ENCODE measurements around the gene PARD3B.

PARD3B gene

DNA sequence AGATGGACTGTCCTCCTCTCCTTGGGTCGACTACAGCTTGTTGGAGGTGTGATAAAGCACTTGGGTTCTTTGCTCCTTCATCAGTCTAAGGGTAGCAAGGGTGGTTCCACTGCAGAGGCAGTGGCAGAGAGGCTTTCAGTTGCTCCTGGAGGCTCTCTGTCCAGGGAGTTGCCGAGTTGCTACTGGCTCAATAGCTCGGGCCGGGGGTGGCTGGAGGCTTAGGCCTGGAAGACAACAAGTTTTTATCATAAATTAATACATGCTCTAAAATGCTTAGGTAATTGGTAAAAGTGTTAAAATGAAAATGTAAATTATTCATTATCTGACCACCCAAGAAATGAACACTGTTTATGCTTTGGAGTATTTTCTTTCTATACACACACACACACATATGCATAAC, 975.0 kb downstream of the PARD3B start:
- Histone ChIP-seq H3K9ac (ENCODE audit: insufficient read length, low read depth) (no peak overlapping the region), H3K36me3 (ENCODE audit: insufficient read depth, insufficient read length, low read length) (no peaks in the 10 kb centered on the region), H3K4me1 (ENCODE audit: insufficient read depth, insufficient read length) (no peaks in the 10 kb centered on the region), H3K27me3 (ENCODE audit: insufficient read depth, insufficient read length) (no peaks in the 10 kb centered on the region), H3K4me3 (ENCODE audit: insufficient read length, low read depth) (no peak overlapping the region), H3K9me3 (ENCODE audit: insufficient read depth, low read length) (peaks cover 19% of the 10 kb centered on the region)
- TF ChIP-seq ZNF274 (IDR thresholded peaks at IDR 0.05; ENCODE audit: low read depth, low read length), result no peak
- TF ChIP-seq SUZ12 (IDR thresholded peaks at IDR 0.05; ENCODE audit: extremely low read depth, insufficient read depth, insufficient read length), result no peak
- no peak for TF ChIP-seq YY1 (IDR thresholded peaks at IDR 0.05; ENCODE audit: insufficient read depth, insufficient read length)
- DNase-seq (ENCODE audit: low read depth, low spot score), result no peak

DNA sequence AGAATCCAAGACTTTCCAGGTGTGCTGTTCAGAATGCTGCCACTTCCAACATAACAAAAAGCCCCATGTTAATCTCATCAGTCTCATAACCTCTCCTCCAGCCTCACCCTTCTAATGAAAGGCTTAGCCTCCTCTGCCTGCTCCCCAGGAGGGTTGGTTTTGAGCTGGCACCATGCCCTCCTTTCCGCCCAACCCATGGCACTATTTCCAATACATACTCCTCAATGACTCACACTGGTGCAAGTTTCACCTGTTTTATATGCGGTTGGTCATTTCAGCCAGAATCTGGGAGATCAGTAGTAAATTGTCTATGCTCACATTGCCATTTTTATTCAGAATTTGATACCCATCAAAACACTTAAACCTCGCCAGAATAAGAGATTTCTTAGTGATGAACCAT, 979.4 kb downstream of the PARD3B start:
- DNase-seq (ENCODE audit: low read depth, low spot score), result no peak
- Histone ChIP-seq H3K36me3 (ENCODE audit: insufficient read depth, insufficient read length, low read length) (no peaks in the 10 kb centered on the region), H3K4me1 (ENCODE audit: insufficient read depth, insufficient read length) (no peaks in the 10 kb centered on the region), H3K9ac (ENCODE audit: insufficient read length, low read depth) (no peak overlapping the region), H3K27me3 (ENCODE audit: insufficient read depth, insufficient read length) (no peaks in the 10 kb centered on the region), H3K4me3 (ENCODE audit: insufficient read length, low read depth) (no peak overlapping the region), H3K9me3 (ENCODE audit: insufficient read depth, low read length) (peaks cover 5% of the 10 kb centered on the region)
- no peak for TF ChIP-seq YY1 (IDR thresholded peaks at IDR 0.05; ENCODE audit: insufficient read depth, insufficient read length)
- TF ChIP-seq ZNF274 (IDR thresholded peaks at IDR 0.05; ENCODE audit: low read depth, low read length), result no peak
- no peak for TF ChIP-seq SUZ12 (IDR thresholded peaks at IDR 0.05; ENCODE audit: extremely low read depth, insufficient read depth, insufficient read length)

DNA sequence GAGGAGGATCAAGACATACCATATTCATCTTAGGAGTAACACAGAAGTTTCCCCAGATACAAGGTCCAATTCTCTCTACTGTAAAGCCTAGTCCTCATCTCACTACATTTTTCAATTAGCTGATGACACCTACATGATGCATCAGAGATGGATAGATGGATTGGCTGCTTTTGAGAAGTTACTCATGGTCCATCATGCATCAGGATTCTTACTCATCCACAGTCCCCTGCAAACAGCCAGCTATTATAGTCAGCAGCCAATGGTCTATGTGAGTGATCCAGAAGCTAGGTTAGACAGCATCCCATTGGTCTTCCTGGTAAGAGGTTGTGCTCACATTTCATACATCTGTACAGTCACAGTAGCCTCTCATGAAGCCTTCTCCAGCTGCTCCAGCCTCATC, 982.5 kb downstream of the PARD3B start:
- Histone ChIP-seq H3K27me3 (ENCODE audit: insufficient read depth, insufficient read length) (no peaks in the 10 kb centered on the region), H3K9ac (ENCODE audit: insufficient read length, low read depth) (no peak overlapping the region), H3K4me3 (ENCODE audit: insufficient read length, low read depth) (no peak overlapping the region), H3K36me3 (ENCODE audit: insufficient read depth, insufficient read length, low read length) (no peaks in the 10 kb centered on the region), H3K9me3 (ENCODE audit: insufficient read depth, low read length) (no peaks in the 10 kb centered on the region), H3K4me1 (ENCODE audit: insufficient read depth, insufficient read length) (no peaks in the 10 kb centered on the region)
- no peak for DNase-seq (ENCODE audit: low read depth, low spot score)
- TF ChIP-seq SUZ12 (IDR thresholded peaks at IDR 0.05; ENCODE audit: extremely low read depth, insufficient read depth, insufficient read length), result no peak
- no peak for TF ChIP-seq ZNF274 (IDR thresholded peaks at IDR 0.05; ENCODE audit: low read depth, low read length)
- no peak for TF ChIP-seq YY1 (IDR thresholded peaks at IDR 0.05; ENCODE audit: insufficient read depth, insufficient read length)

DNA sequence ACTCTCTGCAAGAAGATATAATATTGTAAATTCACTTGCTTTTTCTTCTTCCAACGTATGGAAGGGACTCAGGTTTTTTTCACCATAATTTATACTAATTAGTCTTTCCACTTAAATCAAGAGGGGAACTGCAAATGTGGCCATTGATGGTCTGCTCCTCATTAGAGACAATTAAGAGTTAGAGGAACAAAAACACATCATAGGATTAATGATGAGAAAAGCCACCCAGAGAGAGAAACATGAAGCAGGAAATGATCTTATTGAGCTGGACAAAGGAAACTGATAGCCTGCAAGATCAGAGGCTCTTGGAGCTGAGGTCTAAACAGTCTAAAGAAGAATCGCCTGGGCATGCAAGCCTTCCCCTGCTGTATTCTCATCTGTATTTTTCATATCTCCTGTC, 985.8 kb downstream of the PARD3B start:
- H3K9me3 ChIP-seq (ENCODE audit: insufficient read depth, low read length), result no peaks in the 10 kb centered on the region
- H3K36me3 ChIP-seq (ENCODE audit: insufficient read depth, insufficient read length, low read length), result no peaks in the 10 kb centered on the region
- no peak for DNase-seq (ENCODE audit: low read depth, low spot score)
- no peak overlapping the region for H3K4me3 ChIP-seq (ENCODE audit: insufficient read length, low read depth)
- no peak overlapping the region for H3K9ac ChIP-seq (ENCODE audit: insufficient read length, low read depth)
- no peaks in the 10 kb centered on the region for H3K27me3 ChIP-seq (ENCODE audit: insufficient read depth, insufficient read length)
- TF ChIP-seq SUZ12 (IDR thresholded peaks at IDR 0.05; ENCODE audit: extremely low read depth, insufficient read depth, insufficient read length) (no peak), YY1 (IDR thresholded peaks at IDR 0.05; ENCODE audit: insufficient read depth, insufficient read length) (no peak), ZNF274 (IDR thresholded peaks at IDR 0.05; ENCODE audit: low read depth, low read length) (no peak)
- no peaks in the 10 kb centered on the region for H3K4me1 ChIP-seq (ENCODE audit: insufficient read depth, insufficient read length)

DNA sequence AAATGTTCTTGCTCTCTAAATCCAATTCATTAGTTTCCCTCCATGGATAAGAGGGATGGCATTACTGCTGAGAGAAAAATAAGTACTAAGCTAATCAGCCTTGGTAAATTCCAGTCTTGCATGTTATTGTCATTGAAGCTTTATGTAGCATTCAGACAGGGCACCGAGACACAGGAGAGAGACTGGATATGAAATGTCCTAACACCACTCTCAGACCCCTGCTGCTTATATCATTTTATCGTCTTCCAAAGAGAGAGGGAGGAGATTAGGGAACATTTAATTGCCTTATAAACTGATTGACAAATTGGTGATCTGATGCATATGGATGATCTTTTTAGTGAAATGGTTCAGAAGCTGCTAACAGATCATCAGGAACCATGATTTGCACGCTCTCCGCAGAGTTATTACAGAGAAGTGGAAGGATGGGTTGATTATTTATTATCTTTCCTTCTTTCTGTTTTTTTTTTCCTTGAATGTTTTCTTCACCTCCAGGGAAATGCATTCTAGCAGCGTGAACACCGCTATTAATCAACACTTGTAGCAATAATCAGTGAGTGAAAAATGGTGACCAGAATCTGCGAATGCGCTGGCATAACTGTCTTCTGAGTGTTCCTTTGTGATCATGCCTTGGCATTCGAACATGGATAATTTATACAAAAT, 986.3 kb downstream of the PARD3B start:
- Histone ChIP-seq H3K4me3 (ENCODE audit: insufficient read length, low read depth) (no peak overlapping the region), H3K9me3 (ENCODE audit: insufficient read depth, low read length) (no peaks in the 10 kb centered on the region), H3K36me3 (ENCODE audit: insufficient read depth, insufficient read length, low read length) (no peaks in the 10 kb centered on the region), H3K4me1 (ENCODE audit: insufficient read depth, insufficient read length) (no peaks in the 10 kb centered on the region), H3K9ac (ENCODE audit: insufficient read length, low read depth) (no peak overlapping the region), H3K27me3 (ENCODE audit: insufficient read depth, insufficient read length) (no peaks in the 10 kb centered on the region)
- TF ChIP-seq ZNF274 (IDR thresholded peaks at IDR 0.05; ENCODE audit: low read depth, low read length), result no peak
- no peak for TF ChIP-seq YY1 (IDR thresholded peaks at IDR 0.05; ENCODE audit: insufficient read depth, insufficient read length)
- DNase-seq (ENCODE audit: low read depth, low spot score), result no peak

DNA sequence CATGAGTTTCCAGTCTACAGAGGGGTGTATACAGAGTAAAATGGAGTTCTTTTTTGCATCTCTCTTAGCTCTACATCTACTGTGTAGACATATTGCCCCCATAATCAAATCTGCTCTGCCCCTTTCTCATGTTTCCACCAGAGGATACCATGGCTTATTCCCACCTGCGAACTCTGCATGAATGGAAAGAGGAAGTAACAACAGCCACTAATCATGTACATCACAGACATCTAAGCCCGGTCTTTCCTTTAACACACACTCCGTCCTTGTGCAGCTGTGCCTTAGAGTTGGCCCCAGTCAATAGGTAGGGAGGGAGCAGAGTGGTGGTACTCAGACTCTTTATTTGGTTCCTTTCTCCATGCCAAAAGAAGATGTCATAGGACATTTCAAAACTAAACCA, 989.7 kb downstream of the PARD3B start:
- Histone ChIP-seq H3K4me1 (ENCODE audit: insufficient read depth, insufficient read length) (no peaks in the 10 kb centered on the region), H3K36me3 (ENCODE audit: insufficient read depth, insufficient read length, low read length) (no peaks in the 10 kb centered on the region), H3K9me3 (ENCODE audit: insufficient read depth, low read length) (no peaks in the 10 kb centered on the region), H3K4me3 (ENCODE audit: insufficient read length, low read depth) (no peak overlapping the region), H3K27me3 (ENCODE audit: insufficient read depth, insufficient read length) (no peaks in the 10 kb centered on the region), H3K9ac (ENCODE audit: insufficient read length, low read depth) (no peak overlapping the region)
- TF ChIP-seq YY1 (IDR thresholded peaks at IDR 0.05; ENCODE audit: insufficient read depth, insufficient read length), result no peak
- TF ChIP-seq ZNF274 (IDR thresholded peaks at IDR 0.05; ENCODE audit: low read depth, low read length), result no peak
- TF ChIP-seq SUZ12 (IDR thresholded peaks at IDR 0.05; ENCODE audit: extremely low read depth, insufficient read depth, insufficient read length), result no peak
- DNase-seq (ENCODE audit: low read depth, low spot score), result no peak

DNA sequence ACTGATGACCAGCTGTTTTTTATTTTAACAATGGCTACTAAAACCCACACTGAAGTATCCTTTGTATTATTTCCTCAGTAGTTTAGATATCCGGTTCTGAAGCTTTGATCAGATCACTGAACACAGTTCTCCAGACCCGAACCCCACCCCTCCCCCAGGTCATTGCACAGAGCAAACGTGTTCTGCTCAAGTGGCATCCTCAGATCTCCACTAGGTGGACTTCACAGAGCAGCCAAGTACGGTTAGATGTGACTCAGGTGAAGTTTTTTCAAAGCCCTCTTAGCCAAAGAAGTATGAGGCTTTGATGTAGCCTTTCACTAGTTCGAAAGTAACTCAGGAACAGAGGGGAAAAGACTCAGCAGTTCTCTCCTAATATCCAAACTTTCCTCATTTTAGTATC, 994.3 kb downstream of the PARD3B start:
- H3K27me3 ChIP-seq (ENCODE audit: insufficient read depth, insufficient read length), result no peaks in the 10 kb centered on the region
- DNase-seq (ENCODE audit: low read depth, low spot score), result no peak
- no peaks in the 10 kb centered on the region for H3K4me1 ChIP-seq (ENCODE audit: insufficient read depth, insufficient read length)
- TF ChIP-seq YY1 (IDR thresholded peaks at IDR 0.05; ENCODE audit: insufficient read depth, insufficient read length), result no peak
- no peak for TF ChIP-seq SUZ12 (IDR thresholded peaks at IDR 0.05; ENCODE audit: extremely low read depth, insufficient read depth, insufficient read length)
- no peak for TF ChIP-seq ZNF274 (IDR thresholded peaks at IDR 0.05; ENCODE audit: low read depth, low read length)
- no peaks in the 10 kb centered on the region for H3K36me3 ChIP-seq (ENCODE audit: insufficient read depth, insufficient read length, low read length)
- H3K9ac ChIP-seq (ENCODE audit: insufficient read length, low read depth), result no peak overlapping the region
- H3K9me3 ChIP-seq (ENCODE audit: insufficient read depth, low read length), result no peaks in the 10 kb centered on the region
- no peak overlapping the region for H3K4me3 ChIP-seq (ENCODE audit: insufficient read length, low read depth)

All from NT2/D1 (cell line).